Stimulated activated CD4-positive, alpha-beta T cell treated with anti-CD3 and anti-CD28 coated beads, TNF-alpha, amount 100 ng/mL, for 1 hour (primary cell): ENCODE data around the gene GARRE1.
"Not testable (repeated sequence)": the region's sequence is repeated elsewhere in the genome, so short reads cannot be mapped to it uniquely, and the experiment has no call there.

ENCODE experiments used
- DNase-seq, 3 donors: peaks; one replicate each; pipeline ENCODE4 v3.0.0-alpha.2; 2020; ENCODE audit warnings: low read depth in 3 of 3, low spot score in 1 of 3

The GARRE1 gene, protein sequence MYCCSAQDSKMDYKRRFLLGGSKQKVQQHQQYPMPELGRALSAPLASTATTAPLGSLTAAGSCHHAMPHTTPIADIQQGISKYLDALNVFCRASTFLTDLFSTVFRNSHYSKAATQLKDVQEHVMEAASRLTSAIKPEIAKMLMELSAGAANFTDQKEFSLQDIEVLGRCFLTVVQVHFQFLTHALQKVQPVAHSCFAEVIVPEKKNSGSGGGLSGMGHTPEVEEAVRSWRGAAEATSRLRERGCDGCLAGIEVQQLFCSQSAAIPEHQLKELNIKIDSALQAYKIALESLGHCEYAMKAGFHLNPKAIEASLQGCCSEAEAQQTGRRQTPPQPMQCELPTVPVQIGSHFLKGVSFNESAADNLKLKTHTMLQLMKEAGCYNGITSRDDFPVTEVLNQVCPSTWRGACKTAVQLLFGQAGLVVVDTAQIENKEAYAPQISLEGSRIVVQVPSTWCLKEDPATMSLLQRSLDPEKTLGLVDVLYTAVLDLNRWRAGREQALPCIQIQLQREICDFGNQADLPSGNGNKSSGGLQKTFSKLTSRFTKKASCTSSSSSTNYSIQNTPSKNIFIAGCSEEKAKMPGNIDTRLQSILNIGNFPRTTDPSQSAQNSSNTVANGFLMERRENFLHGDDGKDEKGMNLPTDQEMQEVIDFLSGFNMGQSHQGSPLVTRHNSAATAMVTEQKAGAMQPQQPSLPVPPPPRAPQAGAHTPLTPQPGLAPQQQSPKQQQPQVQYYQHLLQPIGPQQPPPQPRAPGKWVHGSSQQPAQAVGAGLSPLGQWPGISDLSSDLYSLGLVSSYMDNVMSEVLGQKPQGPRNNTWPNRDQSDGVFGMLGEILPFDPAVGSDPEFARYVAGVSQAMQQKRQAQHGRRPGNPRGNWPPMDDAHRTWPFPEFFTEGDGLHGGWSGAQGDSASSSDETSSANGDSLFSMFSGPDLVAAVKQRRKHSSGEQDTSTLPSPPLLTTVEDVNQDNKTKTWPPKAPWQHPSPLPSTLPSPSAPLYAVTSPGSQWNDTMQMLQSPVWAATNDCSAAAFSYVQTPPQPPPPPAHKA (N-terminal part only)

DNA sequence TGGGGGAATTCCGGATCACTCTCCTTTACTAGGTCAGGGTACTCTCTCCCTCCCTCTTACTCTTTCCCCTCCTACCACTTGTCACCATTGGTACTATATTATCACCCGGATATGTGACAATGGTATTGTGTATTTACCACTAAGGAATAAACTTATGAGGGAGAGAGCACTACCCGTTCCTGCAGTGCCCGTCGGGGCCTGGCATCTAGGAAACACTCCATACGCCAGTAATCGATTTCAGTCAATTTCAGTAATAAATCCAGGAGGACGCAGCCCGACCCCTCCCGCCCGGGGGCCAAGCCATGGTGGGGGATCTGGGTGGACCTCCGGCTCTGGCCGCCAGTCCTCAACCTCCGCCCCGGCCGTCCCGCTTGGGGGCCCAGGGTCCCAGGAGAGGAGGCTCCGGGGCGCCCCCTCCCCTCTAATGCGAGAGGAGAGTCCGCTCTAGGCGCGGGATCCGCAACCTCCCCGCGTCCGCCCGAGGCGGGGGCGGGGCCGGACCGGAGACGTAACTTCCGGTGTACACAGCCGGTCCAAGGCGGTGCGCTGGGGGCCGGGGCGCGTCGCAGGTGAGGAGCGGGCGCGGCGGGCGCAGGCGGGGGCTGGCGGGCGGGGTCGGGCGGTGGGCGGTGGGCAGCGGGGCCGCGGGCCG lies at the start of gene GARRE1:
TSS of gene GARRE1 (plus strand) at position 509 of the 652 bp plus-strand sequence. CDS start 45,920 bp downstream, outside the sequence.
- DNase-seq, result peak; percentile 53 to 76 (median 67)

DNA sequence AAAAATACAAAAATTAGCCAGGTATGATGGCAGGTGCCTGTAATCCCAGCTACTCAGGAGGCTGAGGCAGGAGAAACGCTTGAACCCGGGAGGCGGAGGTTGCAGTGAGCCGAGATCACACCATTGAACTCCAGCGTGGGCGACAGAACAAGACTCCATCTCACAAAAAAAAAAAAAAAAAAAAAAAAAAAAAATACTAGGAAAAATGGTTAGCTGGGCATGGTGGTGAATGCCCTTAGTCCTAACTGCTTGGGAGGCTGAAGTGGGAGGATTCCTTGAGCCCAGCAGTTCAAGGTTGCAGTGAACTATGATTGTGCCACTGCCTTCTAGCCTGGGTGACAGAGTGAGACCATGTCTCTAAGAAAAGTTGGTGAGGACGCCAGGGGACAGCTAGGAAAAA lies 49.0 kb upstream of the GARRE1 start:
- not testable (repeated sequence) for DNase-seq

DNA sequence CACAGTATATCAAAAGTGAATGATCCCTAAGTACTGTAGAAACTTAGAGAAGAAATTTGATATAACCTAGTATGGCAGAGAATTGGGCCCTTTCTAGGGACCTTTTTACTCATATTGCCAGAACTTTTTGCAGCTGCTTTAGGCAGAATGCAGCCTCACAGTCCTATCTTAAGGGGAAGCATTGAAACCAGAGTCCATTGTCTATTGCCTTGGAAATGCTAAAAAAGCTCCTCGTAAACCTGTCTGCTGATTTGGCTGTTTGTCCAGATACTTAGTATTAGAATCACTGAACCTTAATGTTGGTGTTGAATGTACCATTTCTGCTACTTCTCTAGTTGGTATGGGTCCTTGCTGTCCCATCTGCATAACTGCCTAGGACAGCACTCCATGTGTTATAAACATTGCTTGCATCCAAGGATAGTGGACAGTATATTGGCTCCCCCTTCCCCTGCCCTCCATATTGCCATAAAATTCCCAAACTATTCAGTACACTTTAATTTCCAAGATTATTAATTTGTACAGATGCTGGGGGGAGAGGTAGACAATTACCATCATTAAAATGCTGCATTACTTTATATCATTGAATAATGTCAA lies 46.0 kb upstream of the GARRE1 start:
- no peak for DNase-seq

DNA sequence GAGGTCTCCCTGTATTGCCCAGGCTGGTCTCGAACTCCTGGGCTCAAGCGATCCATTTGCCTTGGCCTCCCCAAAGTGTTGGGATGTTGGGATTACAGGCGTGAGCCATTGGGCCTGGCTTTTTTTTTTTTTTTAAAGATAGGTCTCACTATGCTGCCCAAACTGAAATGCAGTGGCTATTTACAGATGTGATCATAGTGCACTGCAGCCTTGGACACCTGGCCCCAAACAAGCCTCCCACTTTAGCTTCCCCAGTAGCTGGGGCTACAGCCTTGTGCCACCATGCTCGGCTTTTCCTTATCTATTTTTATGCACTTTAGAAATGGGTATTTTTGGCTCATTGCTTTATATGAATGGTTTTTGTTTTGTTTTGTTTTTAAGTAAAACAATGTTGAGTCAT lies 44.6 kb upstream of the GARRE1 start:
- no peak for DNase-seq

DNA sequence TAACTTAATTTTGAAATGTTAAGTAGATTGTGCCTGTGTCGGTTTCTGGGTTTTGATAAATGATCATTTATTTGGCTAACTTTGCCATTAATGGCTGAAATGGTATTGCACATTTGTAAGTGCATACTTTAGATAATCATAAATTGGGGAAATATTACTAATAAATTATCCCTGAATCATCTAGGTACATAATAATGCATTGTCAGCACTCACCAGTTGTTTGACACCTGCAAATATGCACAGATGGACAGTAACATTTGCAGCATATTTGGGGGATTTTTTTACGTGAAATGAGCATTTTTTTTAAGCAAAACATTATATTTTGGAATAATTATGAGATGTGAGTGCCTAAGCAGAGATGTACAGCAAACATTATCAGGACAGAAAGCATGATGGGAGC lies 41.1 kb upstream of the GARRE1 start:
- no peak for DNase-seq

DNA sequence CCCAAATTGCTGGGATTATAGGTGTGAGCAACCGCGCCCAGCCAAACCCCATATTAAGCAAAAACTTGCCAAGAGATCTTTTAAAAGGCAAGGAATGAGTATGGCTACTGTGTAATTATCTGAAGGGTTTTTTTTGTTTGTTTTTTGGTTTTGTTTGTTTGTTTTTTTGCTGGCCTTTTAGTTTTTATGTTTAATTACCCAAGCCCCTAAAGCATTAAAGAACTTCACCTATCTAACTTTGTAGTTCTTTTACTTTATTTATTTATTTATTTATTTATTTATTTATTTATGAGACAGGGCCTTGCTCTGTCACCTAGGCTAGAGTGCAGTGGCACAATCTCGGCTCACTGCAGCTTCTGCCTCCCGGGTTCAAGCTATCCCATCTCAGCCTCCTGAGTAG lies 40.3 kb upstream of the GARRE1 start:
- DNase-seq, result no peak

DNA sequence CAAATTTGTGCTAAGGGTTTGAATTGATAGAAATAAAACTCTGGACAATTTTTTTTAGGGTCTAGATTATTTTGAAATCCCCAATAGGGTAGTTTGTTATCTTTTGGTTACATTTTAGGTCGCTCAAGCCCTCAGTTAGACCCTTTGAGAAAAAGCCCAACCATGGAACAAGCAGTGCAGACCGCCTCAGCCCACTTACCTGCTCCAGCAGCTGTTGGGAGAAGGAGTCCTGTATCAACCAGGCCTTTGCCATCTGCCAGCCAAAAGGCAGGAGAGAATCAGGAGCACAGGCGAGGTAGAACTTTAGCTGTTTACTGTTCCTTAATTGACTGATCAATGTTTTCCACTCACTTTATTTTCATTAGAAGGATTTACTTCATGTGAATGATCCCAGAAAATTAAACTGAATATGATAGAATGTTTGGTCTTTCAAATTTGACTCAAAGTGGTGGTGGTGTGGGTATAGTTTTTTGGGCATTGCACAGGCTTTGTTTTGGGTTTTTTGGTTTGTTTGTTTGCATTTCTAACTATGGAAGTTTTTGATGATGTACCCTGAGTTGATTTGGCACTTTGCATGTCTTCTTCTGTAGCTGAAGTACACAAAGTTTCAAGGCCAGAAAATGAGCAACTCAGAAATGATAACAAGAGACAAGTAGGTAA lies 39.2 kb upstream of the GARRE1 start:
- DNase-seq, result no peak

DNA sequence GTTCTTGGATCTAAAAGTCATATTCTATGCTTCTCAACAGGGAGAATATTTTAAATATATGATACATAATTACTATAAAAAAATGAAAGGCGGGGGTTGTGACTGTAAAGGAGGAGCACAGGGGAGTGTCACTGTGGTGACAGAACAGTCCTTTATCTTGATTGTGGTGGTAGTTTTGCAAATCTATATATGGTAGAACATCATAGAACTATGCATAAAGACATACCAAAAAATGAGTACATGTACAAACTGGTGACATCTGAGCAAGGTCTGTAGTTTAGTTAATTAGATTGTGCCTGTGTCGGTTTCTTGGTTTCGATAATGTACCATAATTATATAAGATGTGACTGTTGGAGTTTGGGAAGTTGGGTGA lies 38.7 kb upstream of the GARRE1 start:
- DNase-seq, result no peak

DNA sequence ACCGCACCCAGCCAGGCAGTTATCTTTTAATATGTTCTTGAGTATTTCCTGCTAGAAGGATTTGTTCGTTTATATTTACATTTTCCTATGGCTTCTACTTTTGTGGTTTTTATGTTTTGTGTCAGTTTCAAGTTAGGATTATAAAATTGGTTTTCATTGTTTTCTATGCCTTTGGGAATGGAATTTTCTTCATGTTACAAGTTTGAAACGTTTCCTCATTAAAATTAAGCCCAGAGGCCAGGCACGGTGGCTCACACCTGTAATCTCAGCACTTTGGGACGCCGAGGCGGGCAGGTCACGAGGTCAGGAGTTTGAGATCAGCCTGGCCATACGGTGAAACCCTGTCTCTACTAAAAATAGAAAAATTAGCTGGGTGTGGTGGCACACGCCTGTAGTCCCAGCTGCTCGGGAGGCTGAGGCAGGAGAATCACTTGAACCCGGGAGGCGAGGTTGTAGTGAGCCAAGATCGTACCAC lies 37.6 kb upstream of the GARRE1 start:
- DNase-seq, result not testable (repeated sequence)

DNA sequence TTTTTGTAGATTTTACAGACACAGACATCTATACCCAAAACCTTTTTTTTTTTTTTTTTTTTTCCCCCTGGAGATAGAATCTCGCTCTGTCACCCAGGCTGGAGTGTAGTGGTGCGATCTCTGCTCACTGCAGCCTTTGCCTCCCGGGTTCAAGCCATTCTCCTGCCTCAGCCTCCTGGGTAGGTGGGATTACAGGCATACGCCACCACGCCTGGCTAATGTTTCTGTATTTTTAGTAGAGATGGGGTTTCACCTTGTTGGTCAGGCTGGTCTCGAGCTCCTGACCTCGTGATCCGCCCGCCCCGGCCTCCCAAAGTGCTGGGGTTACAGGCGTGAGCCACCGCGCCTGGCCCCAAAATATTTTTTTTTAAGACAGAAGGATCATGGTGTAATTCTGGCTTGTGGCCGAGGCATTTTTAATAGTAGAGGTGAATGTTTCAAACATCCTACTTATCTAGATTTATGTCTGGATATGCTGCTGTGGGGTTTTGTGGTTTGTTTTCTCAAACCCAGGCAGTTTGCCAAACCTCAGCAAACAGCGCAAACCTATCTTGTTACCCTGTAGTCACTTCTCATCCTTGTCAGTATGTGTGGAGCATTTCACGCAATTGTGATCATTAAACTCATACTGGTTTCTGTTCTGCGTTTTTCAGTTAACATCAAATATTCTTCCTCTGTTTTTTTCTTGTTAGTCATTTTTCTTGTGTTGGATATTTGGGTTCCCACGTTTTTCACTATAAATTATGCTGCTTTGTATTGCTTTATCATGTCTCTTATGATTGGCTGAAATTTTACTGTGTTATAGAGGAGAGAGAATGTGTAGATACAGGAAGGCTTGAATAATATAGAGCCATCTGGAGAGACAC lies 36.2 kb upstream of the GARRE1 start:
- peak in 2 of 3 donors; percentile 29 to 37 for DNase-seq

DNA sequence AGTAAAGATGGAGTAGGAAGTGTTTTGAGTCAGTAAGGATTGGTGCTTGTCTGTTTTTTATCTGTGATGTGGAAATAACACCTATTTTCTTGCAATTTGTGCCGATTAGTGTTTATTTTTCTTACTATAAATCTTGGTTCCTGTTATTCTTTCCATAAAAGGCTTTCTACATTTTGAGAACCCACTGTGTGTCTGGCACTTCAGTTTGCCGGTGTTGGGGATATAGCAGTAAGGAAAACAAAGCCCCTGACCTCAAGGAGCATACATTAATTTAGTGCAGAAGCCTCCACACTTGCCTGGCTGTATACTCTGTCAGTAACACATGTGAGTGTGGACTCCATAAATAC lies 35.6 kb upstream of the GARRE1 start:
- DNase-seq, result no peak

DNA sequence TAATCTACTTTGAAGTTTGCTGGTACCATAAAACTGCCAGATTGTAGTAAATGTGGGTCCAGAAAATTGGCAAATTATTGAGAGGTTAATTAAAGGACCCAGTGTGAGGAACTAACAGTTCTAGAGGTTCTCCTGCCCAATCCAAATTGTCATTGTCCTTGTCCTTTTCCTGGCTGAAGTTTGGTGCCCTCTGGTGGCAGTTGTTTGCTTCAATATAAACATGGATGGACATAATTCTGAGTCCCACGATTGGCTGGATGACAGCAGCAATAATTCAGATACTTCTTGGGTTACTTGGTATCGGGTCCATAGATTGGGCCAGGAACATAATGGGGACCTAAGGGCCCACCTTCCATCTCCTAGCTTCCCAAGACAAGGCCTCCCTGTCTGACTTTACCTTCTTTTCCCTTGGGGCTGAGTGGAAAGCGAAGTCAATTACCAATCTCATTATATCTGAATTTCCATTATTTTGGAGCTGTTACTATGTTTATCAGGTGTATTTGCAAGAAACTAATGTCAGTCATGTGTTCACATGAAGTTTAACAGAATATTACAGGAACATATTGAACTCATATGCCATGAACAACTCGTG lies 33.8 kb upstream of the GARRE1 start:
- peak; percentile 3 to 26 (median 5) for DNase-seq

DNA sequence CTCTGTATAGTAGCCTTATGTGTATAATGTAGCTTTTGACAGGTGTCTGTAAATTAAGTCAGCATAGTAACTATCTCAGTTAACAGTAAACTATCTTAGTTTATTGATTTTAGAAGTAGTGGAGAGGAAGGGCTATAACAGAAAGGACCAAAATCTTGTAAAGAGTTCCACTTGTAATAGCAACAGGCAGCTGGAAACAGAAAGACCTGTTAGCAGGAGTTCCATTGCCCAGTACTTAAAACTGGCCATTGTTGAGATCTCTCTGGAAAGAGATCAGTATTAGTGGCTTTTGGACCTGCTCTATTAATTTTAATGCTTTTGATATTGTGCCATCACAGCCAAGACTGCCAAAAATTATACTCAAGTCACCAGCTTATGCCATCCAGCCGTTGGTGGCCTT lies 32.0 kb upstream of the GARRE1 start:
- DNase-seq, result no peak

DNA sequence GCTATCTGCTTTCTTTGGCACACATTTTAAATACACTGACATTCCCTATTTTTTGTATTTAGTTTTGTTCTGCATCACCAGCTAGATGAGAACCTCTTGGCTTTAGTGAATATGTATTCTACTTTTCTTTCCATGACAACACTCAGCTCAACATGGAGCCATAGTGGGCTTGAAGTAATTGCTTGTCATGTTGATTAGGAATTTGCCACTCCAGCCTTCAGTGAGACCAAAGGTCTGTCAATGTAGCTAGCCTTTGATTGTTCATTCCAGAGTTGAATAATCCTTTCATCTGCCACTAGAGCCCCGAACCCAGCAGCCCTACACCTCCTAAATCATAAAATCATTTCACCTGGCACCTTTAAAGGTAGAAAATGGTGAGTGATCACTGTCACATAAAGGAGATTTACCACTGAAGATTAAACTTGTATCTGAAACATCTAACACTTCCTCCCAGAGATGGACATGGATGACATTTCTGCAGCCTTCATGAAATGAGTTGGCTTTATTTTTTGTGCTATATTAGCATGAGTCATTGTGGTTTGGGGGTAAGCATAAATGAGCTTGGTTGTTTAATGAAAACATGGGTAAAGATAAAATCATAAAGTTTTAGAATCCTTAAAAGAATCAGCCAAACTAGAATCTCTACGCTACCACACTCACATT lies 29.2 kb upstream of the GARRE1 start:
- DNase-seq, result no peak

DNA sequence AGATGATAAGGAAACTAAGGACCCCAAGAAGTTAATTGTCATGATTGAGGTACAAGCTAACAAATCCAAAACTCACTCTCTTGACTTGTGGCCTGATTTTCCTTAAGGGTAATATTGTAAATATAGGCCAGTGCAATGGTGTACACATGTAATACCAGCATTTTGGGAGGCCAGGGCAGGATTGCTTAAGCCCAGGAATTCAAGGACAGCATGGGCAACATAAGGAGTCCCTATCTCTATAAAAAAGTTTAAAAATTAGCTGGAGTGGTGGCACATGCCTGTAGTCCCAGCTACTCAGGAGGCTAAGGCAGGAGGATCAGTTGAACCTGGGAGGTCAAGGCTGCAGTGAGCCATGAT lies 28.7 kb upstream of the GARRE1 start:
- DNase-seq, result no peak

DNA sequence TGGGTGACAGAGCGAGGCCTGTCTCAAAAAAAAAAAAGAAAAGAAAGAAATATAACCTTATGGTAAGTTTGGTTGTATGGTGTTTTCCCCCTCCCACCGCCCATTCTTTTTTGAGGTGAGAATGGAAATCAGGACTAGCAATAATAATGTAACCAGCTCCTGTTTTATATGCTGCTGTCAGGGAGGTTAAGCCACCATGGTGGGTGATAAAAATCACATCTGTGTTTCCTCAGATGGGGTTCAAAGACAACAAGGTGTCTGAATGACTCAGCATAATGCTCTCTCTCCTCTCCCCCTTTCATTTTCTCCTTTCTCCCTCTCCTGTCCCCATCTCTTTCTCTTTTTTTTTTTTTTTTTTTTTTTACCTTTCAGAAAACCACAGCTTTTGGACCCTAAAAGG lies 28.3 kb upstream of the GARRE1 start:
- no peak for DNase-seq

DNA sequence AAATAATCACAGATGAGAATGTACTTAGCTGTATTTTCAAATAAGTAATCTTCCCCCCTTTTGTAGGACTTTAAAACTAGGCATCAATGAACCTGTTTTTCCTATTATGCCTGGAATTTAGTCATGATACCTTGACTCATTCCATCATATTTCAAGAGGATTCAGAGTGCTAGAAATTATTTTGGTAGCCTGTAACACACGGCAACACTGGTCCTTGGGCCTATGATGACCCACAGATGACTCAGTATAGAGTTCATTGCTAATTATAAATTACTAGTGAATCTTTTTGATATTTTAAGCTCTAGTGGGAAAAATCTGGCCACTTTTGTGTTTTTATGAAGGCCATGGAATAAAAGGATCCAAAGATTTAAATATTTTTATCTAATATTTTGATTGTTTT lies 26.0 kb upstream of the GARRE1 start:
- no peak for DNase-seq

DNA sequence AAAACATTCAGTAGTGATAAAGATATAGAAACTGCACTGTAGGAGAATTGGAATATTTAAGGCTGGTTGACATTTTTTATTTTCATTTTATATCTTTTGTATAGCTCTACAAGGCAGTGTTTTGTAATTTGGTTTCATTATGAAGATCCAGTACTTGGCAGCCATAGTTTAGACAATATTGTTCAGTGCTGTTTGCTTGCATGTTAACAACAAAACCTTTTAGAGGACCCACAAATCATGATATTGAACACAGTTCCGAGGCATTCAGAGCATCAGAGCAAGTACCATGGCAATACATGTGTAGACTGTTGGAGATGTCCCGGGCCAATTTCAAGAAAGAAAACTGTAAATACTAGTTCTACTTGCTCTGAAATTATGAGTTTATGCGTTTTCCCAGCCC lies 25.6 kb upstream of the GARRE1 start:
- DNase-seq, result no peak

DNA sequence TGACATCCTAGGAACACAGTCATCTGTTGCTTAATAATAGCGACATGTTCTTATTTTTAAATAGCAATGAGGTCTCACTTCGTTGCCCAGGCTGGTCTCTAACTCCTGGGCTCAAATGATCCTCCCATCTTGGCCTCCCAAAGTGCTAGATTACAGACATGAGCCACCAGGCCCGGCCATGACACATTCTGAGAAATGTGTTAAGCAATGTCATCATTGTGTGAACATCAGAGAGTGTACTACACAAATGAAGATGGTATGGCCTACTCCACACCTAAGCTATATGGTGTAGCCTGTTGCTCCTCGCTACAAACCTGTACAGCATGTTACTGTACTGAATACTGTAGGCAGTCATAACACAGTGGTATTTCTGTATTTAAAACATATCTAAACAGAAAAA lies 24.6 kb upstream of the GARRE1 start:
- no peak for DNase-seq
